ENCODE results near the gene AMBRA1.

Gene AMBRA1

GRCh38 chr11:46397526-46397925 lies 196.3 kb downstream of the AMBRA1 start:
- DNase-seq (ENCODE audit: low read depth), result no peak

- DNase-seq (ENCODE audit: low read depth), result no peak
Measured at GRCh38 chr11:46393759-46394158, 200.1 kb downstream of the AMBRA1 start.

- no peak for DNase-seq (ENCODE audit: low read depth)
Measured at GRCh38 chr11:46393231-46393616, 200.6 kb downstream of the AMBRA1 start.

GRCh38 chr11:46392421-46393230 lies 201.2 kb downstream of the AMBRA1 start:
- peak; percentile 53 for DNase-seq (ENCODE audit: low read depth)

DNA sequence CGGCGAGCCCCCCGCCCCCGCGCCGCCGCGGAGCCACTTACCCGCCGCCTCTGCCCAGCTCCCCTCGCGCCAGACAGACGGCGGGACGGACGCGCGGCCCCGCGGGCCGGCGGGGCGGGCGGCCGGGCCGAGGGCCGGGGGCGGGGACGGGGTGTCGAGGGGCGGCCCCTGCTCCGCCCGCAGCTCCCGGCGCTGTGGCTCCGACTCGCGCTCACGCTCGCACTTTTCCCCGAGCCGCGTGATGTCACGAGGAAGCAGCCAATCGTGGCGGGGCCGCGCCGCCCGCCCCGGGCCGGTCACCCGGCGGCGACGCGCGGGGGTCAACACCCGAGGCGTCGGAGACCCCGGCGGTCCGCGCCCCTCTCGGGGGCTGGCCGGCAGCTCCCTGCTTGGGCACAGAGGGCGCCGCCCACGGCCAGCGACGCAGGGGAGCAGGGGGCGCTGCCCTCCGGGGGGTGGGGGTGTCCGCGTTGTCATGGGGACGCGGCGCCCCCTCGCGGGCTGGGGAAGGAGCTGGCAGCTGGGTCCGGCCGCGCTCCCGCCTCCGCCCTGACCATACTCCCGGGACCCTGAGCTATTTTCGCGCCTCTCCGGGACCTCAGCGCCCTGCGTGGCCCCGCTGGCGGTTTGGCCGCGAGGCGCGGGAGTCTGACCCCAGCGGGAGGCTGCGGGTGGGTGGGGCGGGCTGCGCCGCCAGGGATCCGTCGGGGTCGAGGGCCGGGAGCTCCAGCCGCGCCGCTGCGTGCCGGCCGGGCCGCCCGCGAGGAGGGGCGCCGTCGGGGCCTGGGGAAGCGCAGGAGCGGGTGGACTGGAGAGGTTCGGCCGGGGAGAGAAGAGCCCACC lies 202.0 kb downstream of the AMBRA1 start, which contains the start of gene CHRM4:
Gene CHRM4, minus strand, starts transcription at position 199 of the 843 bp plus-strand sequence. CDS start 5,219 bp downstream, outside the sequence.
- no peak for DNase-seq (ENCODE audit: low read depth)

GRCh38 chr11:46391186-46391577 lies 202.6 kb downstream of the AMBRA1 start:
- DNase-seq (ENCODE audit: low read depth), result no peak

DNA sequence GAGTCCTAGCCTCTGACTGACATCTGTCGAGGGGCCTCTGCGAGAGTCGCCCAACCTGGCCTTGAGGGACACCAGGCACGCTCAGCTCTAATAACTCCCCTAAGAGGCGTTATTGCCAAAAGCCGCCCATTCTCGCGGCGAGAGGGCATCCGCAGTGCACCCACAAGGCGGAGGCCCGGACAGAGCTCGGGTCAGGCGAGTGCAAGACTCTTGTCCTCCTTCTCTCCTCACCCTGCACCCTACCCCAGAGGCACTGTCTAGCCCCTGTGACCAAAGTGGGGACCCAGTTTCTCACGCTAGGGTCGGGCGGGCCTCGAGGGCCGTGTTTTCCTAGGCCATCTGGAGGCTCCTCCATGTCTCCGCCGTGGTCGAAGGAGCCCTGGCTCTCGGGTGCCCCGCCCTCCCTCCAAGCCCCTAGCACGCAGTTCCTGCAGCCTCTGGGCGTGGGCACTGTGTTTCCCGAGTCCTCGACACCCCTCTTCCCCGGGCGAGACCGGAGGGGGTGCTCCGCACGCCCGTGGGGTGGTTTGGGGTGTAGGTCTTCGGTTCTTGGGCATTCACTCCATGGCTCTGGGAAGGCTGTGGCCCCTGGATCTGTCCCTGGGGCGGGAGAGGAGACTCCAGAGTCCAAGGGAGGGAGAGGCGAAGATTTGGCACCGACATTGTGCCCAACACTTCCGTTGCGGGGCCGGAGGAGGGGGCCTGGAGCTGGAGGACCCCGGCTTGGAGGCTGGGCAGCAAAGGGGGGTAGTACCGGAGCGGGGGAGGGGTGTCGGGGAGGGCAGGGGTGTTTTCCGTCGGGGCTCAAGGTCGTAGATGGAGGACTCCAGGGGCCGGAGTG lies 203.3 kb downstream of the AMBRA1 start:
- DNase-seq (ENCODE audit: low read depth), result no peak

DNA sequence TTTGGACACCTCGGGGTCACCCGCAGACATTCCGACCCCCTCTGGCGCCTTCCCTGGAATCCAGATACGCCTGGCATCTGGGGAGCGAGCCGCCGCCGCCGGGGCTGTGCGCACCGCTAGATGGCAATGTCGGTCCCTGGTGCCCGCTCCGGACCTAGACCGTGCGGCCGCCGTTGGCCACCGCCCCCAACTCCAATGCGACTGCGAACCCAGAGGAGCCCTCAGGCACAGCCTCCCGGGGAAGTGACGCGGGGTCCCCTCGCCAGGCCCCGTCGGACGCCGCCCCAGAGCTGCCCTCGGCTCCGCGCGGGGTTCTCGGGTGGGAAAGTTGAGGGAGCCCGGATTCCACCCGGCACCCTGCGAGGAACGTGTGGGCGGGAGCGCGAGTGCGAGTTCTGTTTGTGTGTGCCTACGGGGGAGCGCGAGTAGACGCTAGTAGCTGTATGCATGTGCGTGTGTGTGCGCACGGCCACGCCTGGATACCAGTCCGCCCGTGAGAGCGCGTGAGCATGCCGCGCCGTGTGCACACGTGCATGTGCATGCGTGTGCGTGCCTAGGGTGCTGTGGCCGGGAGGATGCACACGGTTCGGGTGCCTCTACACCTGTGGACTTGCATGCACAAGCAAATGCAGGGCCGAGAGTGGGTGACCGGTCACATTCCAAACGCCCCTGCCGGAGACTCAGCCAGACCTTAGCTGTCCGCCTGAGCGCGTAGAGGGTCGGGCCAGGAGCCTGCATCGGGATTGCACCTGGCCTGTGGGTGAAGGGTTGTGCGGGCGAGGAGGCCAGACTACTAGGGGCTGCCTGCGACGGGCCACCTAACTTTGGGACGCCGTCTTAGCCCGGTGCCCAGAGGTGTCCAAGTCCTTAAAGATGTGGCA lies 204.1 kb downstream of the AMBRA1 start:
- DNase-seq (ENCODE audit: low read depth), result no peak

DNA sequence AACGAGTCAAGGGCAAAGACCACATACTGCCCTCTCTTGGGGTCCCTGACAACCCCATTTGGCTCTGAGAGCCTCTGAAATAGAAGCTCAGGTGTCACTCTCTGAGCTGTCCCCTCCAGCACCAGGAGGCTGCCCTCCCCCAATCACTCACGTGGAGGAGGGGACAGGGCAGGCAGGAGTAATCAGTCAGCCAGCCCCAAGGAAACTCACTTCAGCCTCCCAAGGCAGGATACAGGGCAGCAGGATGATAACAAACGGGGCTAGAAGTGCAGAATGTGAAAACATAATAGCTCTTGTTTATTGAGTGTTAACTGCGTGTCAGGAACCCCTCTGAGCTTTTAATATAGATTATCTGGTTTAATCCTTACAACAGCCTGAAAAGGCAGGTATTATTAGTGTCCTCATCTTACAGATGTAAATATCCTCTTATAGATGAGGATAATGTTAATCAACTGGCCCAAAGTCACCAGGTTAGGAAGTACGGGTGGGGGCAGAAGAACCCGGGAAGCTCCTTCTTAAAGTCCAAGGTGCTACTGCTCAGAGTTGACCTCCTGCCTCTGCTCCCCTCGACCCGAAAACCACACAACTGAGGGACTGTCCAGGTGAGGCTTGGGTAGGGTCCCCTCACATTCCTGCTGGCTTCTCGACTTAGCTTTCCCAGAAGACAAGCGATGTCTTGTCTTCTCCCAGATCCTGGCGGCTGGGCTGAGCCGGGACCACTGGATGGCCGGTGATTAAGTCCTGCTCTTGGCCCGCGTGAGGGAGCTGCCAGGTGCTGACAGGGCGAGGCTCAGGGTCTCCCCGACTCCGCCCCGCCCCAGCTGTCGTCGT lies 205.0 kb downstream of the AMBRA1 start:
- no peak for DNase-seq (ENCODE audit: low read depth)

- DNase-seq (ENCODE audit: low read depth), result no peak
Measured at GRCh38 chr11:46387919-46388618, 205.8 kb downstream of the AMBRA1 start.

DNA sequence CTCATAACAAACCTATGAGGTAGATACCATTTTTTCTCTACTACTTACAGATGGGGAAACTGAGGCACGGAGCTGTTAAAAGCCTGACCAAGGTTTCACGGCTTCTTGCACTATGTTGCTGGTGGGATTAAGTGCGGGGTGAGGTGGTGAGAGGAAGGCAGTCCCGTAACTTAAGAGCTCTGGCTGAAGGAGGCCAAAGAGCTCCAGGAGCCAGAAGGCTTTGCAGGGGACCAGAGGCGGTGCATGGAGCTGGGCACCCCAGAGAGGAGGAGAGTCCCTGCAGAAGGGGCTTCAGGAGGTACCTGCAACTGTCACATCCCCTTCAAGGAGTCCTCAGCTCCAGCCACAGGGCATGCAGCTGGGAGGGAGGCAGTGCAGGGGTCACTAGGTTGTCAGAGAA lies 206.4 kb downstream of the AMBRA1 start:
- no peak for DNase-seq (ENCODE audit: low read depth)

- no peak for DNase-seq (ENCODE audit: low read depth)
Measured at GRCh38 chr11:46386674-46387073, 207.1 kb downstream of the AMBRA1 start.

DNA sequence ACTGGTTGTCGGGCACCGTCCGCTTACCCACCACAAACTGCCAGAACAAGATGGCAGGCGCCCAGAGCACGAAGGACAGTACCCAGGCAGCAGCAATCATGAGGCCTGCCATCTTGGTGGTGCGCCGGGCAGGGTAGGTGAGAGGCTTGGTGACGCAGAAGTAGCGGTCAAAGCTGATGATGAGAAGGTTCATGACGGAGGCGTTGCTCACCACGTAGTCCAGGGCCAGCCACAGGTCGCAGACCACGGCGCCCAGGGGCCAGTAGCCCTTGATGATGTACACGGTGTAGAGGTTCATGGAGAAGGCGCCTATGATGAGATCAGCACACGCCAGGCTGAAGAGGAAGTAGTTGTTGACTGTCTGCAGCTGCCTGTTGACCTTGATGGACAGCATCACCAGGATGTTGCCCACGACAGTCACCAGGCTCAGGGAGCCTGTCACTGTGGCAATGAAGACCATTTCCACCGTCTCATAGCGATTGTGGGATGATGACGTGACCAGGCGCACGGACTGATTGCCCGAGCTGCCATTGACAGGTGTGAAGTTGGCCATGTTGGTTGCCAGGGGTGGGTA lies 207.7 kb downstream of the AMBRA1 start:
- no peak for DNase-seq (ENCODE audit: low read depth)

DNA sequence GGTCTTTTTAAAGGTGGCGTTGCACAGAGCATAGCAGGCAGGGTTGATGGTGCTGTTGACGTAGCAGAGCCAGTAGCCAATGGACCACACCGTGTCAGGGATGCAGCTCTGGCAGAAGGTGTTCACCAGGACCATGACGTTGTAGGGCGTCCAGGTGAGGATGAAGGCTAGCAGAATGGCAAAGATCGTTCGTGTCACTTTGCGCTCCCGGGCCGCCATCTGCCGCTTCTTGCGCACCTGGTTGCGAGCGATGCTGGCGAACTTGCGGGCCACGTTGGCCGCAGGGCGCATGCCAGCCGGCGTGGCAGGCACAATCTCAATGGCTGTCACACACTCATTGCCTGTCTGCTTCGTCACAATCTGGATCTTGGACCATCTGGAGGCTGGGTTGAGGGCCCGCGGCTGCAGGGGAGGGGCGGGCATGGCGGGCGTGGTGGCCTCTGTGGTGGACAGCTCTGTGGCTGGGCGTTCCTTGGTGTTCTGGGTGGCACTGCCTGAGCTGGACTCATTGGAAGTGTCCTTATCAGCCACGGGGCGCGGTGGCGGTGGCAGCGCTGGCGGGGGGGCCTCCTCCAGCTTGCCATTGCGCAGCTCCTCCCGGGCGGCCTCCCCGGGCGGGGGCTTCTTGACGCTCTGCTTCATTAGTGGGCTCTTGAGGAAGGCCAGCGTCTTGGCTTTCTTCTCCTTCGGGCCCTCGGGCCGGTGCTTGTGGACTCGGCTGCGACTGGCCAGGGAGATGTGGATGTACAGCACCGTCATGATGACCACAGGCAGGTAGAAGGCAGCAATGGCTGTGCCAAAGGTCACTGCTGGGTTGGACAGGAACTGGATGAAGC lies 208.4 kb downstream of the AMBRA1 start:
- no peak for DNase-seq (ENCODE audit: low read depth)

DNA sequence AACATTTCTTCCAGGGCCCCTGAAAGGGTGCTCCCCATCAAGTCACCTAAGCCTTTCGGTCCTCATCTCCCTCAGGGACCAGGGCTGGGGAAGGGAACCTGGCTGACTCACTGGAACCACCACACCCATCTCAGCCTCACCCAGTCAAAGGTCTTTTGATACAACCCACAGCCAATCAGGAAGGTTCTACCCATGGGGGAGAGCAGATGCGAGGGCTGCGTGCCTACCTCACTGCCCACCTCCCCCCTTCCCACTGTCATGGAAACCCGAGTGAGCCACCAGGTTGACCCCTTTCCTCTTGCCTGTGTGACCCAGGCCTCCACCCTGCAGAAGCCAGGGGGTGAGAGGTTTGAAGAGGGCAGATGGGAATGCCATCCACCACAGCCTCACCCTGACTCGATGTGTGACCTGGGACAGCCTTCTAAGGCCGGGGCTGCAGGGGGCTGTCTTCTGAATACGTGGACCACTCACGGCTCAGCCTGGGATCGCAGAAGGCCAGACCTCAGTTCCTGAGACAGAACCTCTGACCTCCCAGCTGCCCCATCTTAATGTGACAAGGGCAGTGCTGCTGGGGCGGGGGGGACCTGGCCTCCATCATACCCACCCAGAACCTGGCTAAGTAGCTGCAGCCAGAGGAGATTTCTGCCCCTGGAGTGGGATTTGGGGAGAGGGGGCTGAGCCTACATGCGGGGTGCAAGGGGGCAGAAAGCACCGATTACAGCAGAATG lies 209.7 kb downstream of the AMBRA1 start:
- DNase-seq (ENCODE audit: low read depth), result no peak

GRCh38 chr11:46383404-46383758 lies 210.4 kb downstream of the AMBRA1 start:
- no peak for DNase-seq (ENCODE audit: low read depth)

- no peak for DNase-seq (ENCODE audit: low read depth)
Measured at GRCh38 chr11:46382646-46383403, 211.0 kb downstream of the AMBRA1 start.
